ENCODE measurements around the gene GLB1L3.
A peak's percentile ranks its signal among the peaks of the same experiment; 100 is the strongest.

The GLB1L3 gene, protein sequence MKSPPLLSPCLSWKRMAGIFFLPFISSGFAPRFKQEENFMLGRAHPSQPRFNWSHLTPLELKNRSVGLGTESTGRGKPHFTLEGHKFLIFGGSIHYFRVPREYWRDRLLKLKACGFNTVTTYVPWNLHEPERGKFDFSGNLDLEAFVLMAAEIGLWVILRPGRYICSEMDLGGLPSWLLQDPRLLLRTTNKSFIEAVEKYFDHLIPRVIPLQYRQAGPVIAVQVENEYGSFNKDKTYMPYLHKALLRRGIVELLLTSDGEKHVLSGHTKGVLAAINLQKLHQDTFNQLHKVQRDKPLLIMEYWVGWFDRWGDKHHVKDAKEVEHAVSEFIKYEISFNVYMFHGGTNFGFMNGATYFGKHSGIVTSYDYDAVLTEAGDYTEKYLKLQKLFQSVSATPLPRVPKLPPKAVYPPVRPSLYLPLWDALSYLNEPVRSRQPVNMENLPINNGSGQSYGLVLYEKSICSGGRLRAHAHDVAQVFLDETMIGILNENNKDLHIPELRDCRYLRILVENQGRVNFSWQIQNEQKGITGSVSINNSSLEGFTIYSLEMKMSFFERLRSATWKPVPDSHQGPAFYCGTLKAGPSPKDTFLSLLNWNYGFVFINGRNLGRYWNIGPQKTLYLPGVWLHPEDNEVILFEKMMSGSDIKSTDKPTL

DNA sequence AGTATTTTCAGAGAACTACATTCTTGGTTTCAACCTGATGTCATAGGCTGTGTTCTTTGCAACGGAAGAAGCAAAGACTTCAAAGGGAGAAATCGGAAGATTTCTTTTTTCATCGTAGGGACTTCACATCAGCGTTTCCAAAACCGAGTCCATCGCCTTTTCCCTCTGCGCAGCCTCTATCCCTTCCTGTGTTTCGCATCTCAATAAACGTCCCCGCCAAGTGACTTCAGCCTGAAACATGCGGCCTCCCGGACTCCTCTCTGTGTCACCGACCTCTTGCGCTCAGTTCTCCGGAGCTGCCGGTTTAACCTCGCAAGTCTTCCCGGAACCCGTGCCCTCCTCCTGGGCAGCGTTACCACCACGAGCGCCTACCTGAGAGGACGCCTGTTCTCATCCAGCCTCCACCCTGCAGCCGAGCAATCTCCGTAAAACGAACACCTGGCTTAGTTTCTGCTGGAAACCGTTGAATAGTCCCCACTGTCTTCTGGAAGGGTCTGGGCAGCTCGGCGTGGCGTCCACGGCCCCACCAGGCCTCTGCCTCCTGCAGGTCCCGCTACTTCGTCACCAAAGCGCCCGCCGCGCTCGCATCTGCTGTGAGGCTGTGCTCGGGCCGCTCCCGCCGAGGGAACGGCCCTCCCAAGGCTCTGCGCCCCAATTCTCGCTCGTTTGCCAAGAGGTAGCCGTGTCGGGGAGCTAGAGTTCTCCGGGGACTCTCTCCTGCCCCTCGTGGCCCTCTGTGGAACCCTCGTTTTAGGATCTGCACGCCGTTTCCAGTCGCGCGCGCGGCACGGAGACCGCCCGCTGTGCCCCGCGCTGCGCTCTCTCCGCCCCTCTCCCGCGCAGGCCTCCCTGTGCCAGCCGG lies at the start of gene GLB1L3:
GLB1L3 (plus strand) TSS at position 846 of the 862 bp plus-strand sequence. CDS start 362 bp downstream, outside the sequence.
- DNase-seq, result peak; percentile 80

DNA sequence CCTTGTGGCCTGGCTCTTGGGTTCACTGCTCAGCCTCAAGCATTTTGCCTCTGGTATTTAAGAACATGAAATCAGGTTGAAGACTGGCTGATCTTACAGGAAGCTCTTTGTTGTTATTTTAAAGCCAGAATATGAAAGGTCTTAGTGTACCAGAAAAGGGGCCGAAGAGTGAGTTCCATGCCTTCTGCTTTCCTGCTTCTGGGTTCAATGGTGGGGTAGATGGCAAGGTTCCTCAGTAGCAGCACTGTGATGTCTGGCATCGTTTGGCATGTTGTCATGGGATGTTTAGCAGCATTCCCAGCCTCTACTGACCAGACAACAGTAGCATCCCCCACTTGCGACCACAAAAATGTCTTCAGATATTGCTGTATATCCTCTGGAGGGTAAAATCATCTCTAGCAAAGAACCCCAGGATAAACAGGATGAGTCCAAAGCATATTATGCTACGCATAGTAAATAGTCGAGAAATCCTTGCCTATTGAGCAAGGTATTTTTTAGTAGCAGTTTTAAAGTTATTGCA lies 49.3 kb upstream of the GLB1L3 start:
- no peak for DNase-seq

- DNase-seq, result peak; percentile 49
These were observed 47.6 kb upstream of the GLB1L3 start for GRCh38 chr11:134228625-134229024.

DNA sequence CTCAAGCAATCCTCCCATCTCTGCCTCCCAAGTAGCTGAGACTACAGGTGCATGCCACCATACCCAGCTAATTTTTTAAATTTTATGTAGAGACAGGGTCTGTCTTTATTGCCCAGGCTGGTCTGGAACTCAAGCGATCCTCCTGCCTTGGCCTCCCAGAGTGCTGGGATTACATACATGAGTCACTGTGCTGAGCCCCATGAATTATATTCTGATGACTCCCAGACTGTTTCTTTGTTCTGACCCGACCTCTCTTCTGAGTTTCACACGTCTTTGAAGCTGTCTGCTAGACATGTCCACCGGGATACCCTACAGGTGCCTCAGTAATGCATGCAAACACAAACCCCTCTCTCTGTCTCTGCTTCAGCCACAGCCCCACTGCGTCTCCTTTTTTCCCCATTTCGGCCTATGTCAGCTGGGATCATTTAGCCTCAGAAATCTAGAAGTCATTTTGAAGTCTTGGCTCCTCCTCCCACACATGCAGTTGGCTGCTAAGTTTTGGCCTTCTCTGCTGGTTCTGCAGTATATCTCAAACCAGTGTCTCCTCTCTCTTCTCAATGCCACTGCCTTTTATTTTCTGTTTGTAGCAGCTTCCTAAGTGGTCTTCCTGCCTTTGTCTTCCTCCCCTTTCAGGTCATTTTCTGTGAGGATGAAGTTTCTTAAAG lies 46.9 kb upstream of the GLB1L3 start:
- no peak for DNase-seq

- DNase-seq, result no peak
These were observed 45.8 kb upstream of the GLB1L3 start for GRCh38 chr11:134230339-134230738.

- DNase-seq, result no peak
These were observed 44.1 kb upstream of the GLB1L3 start for GRCh38 chr11:134231958-134232659.

- no peak for DNase-seq
These were observed 42.4 kb upstream of the GLB1L3 start for GRCh38 chr11:134233729-134234179.

GRCh38 chr11:134235399-134235798 lies 40.8 kb upstream of the GLB1L3 start:
- no peak for DNase-seq

GRCh38 chr11:134236834-134237556 lies 39.2 kb upstream of the GLB1L3 start:
- DNase-seq, result no peak

DNA sequence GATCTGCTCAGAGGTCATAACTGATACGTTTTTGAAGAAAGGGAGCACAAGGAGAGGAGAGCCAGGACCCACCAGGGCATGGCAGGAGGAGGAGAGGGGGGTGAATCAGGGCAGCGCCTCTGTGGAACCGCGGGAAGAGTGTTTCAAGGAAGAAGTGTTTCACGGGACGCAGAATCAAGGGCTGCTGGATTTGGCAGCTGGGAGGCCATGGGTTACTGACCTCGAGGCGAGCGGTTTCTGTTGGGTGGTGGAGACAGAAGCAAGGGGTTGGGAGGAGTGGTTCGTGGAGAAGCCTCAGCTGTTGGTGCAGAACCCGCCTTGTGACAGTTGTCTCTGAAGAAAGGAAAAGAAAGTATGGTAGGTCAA lies 38.6 kb upstream of the GLB1L3 start:
- DNase-seq, result no peak

DNA sequence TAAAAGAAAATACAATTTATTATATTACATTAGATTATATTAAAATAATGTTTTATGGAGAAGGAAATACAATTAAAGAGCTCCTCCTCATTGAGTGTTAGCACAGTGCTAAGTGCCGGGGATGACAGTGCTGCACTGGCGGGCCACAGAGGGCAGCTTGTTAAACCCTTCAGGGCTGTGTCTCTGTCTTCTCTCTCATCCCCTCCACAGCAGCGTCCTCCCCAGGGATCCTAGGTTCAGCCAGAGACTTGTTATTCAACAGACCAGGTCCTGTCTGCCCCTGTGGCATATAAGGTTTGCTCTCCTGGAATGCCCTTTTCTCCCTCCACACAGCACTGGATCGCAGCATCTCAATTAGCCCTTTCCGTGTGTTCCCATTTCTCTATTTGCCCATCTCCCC lies 37.2 kb upstream of the GLB1L3 start:
- no peak for DNase-seq

GRCh38 chr11:134240592-134240991 lies 35.6 kb upstream of the GLB1L3 start:
- DNase-seq, result no peak

DNA sequence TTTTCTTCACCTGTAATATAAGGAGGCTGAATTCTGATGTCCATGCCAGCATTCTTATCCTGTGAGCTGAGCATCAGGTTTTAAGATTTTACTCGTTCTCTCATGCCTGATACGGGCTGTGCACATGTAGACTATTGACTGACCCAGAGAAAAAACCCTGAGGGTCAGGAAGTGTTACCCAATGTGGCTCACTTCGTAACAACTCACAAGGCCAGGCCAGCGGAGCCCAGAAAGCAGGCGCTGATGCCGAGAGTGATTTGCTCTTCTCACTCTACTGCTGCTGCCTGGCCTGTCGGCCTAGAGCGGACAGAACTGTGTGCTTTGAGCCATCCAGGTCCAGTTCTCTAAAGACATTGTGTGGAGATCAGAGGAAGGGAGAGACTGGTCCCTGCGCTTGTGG lies 33.8 kb upstream of the GLB1L3 start:
- DNase-seq, result no peak

DNA sequence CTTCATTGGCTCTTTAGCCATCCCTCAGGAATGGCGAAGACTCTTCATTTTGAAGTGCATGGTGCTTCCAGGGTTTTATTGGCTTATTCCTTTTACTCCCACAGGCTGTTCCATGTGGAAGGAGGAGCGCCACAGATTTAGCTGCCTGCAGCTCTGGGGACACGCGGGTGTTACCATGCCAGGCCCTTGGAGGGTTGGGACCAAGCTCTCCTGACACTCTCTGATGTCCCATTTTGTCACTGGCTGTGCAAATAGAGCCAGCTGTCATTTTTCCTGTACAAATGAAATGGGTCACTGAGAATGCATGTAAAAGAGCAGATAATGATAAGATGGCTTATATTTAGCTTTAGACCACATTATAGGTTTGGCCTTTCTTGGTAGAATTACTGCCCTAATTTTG lies 32.3 kb upstream of the GLB1L3 start:
- DNase-seq, result no peak

GRCh38 chr11:134244593-134244992 lies 31.6 kb upstream of the GLB1L3 start:
- DNase-seq, result no peak

DNA sequence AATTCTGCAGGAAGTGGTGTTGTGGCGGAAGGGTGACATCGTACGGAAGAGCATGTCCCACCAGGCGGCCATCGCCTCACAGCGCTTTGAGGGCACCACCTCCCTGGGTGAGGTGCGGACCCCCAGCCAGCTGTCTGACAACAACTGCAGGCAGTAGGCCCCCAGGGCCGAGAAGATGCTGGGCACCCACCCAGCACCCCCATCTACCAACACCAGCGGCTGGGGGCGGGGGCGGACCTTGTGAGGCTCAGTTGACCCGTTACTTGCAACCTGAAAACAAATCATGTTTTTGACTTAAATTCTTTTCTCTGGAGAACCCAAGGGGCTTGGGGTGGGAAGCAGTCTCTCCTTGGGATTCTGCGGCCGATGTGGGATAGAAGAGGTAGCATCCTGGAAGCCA lies 30.7 kb upstream of the GLB1L3 start:
- no peak for DNase-seq

GRCh38 chr11:134246100-134246499 lies 30.1 kb upstream of the GLB1L3 start:
- DNase-seq, result no peak

GRCh38 chr11:134246678-134247077 lies 29.5 kb upstream of the GLB1L3 start:
- no peak for DNase-seq

GRCh38 chr11:134248910-134249480 lies 27.2 kb upstream of the GLB1L3 start:
- DNase-seq, result no peak

GRCh38 chr11:134250246-134250645 lies 25.9 kb upstream of the GLB1L3 start:
- DNase-seq, result no peak

GRCh38 chr11:134250675-134251074 lies 25.5 kb upstream of the GLB1L3 start:
- DNase-seq, result no peak
